Hepatic stellate cell (primary cell): ENCODE results near the gene OPTC.
"Not testable (repeated sequence)": the region's sequence is repeated elsewhere in the genome, so short reads cannot be mapped to it uniquely, and the experiment has no call there.

Experiments used
- DNase-seq: peaks from one replicate; pipeline ENCODE4 v3.0.0; 2011; ENCODE audit warnings: low spot score

OPTC gene, protein sequence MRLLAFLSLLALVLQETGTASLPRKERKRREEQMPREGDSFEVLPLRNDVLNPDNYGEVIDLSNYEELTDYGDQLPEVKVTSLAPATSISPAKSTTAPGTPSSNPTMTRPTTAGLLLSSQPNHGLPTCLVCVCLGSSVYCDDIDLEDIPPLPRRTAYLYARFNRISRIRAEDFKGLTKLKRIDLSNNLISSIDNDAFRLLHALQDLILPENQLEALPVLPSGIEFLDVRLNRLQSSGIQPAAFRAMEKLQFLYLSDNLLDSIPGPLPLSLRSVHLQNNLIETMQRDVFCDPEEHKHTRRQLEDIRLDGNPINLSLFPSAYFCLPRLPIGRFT

DNA sequence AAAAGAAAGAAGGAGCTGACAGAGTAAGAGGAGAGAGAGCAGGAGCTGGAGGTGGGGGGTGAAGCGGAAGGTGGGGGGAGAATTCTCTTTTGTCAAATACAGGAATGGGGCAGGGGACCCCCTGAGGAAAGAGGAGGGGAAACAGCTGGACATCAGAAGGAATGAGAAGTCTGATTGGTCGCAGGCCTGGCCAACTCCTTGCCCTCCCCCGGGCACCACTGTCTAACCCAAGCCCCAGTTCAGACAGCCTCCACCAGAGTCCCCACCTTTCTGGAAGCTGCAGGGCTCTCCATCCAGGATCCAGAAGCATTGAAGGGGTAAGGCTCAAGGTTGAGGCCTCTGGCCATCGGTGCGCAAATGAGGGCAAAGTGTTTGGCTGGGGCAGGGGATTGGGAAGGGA lies at the start of gene OPTC:
Gene OPTC, plus strand, starts transcription at position 253 of the 400 bp plus-strand sequence. CDS start 1,853 bp downstream, outside the sequence.
- no peak for DNase-seq

DNA sequence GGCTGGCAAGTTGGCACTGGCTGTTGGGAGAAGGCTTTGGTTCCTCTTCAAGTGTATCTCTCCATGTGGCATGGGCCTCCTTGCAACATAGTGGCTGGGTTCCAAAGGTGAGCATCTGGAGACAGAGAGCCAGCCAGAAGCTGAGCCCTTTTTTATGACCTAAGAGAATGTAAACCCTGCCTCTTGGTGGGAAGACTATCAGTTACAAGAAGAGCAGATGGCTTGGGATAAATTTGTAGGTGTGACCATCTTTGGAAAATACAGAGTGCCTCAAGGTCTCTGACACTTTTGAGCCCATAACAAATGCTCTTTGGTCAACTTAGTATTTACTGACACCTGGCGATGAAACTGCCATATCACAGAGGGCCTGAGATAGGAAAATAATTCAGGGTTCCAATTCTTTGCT lies 49.8 kb upstream of the OPTC start:
- DNase-seq = no peak

DNA sequence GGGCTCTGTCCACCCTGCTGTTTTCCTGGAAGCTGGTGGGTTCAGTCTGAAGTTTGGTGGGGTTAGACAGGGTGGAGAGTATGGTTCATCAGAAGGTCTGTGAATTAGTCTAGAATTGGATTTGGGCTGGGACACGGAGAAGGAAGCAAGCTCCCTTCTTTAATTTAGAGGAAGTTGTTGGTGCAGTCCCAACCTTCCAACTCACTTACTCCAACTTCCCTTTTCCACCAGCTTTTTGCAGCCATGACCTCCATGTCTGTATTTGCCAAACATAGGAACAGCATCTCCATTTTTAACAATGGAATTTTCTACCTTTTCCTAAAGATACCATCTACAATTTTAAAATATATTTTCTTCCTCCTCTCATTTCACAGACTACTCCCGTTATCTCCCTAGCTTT lies 46.8 kb upstream of the OPTC start:
- DNase-seq = no peak

DNA sequence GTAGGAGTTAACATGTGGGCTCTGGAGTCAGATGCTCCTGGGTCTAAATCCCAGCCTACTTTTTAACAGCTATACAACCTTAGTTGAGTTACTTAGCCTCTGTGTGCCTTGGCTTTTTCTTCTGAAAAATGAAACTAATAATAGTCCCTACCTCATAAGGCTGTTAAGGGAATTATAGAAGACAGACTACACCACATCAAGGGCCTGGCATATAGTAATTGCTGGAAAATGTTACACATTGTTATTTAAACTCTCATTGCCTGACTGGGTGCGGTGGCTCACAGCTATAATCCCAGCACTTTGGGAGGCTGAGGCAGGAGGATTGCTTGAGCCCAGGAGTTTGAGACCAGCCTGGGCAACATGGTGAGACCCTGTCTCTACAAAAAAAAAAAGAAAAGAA lies 46.4 kb upstream of the OPTC start:
- not testable (repeated sequence) for DNase-seq

DNA sequence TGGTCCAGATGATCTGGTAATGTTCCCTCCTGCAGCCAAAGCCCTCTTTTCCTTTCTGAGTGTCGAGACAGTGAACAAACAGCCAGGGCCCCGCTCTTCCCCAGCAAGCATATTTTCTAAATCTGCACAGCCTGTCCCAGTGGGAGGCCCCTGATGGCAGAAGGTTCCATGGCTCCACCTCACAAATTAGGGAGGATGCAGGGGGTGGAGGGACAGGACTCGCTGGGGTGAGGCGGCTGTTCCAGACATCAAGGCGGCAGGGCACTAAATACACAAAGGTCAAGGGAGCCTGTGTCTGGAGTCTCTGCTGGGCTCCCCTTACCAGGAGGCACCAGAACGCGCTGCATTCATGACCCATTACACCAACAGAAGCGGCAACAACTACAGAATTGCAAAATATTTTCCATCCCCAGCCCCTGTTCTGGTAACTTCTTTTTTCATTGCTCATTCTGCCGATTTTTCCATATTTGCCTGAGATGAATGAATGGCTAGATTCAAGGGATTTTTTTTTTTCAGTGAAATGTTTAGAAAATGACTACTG lies 45.4 kb upstream of the OPTC start:
- peak; percentile 28 for DNase-seq

DNA sequence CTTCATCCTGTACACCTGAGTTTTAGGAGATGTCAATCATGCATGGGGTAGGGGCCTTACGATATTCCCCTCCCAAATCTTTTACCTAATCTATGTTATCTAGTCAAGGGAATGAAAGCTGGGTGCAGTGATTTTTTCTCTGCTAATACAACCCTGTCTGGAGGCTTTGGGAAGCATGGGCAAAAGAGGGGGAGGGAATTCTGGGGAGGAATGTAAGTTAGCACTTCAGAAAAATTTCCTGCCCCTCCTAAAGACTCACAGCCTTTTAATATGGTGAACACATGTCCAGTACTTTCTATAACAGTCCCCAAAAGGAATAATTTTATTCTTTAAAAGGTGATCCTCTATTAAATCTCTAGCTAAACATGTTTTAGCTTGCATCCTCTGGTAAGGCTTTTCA lies 44.0 kb upstream of the OPTC start:
- DNase-seq = no peak

DNA sequence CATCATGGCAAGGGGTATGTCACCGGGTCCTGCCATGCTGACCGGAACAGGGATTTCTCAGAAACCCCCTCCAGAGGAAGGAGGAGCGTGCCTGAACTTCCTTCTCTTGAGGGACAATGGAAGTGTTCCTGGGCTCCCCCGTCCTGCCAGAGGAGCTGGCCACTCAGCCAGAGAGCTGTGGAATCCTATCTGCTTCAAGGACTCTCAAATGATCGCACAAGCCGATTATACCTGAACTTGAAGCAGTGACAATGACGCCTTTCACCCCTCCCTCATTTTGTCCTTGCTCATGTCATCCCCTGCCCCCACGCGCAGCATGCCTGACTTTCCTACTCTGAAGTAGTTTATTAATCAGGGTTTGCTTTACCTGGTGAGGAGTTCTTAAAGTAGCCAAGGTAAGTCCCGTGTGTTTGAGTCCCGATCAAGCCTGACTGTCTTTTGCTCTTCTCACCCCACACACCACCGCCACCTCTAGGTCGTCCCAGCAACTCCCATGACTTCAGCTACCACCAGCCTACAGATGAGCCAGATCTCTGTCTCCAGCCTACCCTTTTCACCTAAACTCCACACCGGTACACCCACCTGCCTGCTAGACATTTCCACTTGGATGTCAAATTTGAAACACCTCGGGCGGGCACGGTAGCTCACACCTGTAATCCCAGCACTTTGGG lies 43.3 kb upstream of the OPTC start:
- DNase-seq = no peak

DNA sequence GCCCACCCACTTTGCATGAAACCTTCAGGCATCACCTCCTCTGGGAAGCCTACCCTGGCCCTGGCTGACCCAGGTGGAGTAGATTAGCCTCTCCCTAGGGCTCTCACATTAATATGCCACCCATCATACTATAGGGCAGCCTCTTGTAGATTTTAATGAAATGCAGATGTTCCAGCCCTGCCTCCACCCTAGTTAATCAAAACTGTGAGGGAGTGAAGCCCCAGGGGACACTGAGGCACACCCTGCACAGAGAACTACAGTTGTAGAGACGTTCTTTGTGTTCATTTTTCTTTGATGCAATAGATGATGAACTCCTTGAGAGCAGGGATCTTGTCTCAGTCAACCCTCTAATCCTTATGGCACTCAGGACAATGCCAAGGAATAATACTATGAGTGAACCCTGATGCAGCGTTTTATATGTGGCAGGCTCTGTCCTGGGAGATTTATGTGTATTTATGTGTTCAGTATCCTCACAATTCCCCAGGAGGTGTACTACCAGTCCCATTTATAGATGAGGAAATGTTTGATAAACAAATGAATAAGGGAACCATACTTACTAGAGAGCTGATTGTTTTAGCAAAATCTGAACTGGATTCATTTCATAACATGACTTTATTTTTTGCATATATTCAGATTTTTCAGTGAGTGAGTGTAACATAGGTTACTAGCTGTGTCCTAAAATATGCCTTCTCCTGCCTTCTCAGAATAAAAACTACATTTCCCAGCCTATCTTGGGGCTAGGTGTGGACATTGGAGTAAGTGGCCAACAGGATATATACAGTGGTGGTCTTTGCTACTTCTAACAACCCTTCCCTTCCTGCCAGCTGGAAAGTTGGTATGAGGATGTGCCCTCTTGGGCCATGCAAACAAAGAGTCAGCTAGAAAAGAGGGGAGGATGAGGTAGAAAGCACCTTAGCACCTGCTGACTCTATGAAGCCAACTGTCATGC lies 41.8 kb upstream of the OPTC start:
- DNase-seq = no peak

DNA sequence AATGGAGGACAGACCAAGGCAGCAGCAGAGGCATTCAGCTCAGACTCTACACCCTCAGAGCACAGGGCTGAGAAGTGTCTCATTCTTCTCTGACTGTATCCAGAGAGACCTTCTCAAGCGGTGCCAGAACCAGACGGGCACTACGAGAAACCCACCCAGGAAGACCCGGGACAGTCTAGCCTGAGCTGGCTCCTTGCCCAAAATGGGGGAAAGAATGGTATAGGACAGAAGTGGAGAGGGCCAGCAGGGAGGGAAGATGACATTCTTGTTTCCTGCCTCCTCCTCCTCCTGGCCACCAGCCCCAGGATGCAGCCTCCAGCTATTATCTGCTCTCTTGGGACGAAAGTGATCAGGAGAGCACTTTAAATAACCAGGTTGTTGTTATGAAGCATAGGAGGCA lies 40.9 kb upstream of the OPTC start:
- DNase-seq = no peak

DNA sequence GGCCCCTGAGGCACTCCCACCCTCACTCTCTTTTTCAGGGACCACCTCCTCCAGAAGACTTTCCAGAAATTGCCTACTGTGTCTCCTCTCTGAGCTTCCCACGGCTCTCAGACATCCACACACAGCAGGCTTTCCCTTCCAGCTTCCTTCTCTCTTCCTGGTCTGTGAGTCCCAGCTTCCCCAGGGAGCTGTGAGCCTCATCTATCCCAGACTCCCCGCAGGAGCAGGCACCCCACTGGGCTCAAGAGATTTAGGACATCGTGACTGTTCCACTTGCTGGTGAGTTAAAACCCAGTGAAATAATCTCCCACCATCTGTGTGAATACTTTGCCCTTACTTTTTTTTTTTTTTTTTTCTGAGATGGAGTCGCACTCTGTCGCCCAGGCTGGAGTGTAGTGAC lies 40.3 kb upstream of the OPTC start:
- DNase-seq = no peak

DNA sequence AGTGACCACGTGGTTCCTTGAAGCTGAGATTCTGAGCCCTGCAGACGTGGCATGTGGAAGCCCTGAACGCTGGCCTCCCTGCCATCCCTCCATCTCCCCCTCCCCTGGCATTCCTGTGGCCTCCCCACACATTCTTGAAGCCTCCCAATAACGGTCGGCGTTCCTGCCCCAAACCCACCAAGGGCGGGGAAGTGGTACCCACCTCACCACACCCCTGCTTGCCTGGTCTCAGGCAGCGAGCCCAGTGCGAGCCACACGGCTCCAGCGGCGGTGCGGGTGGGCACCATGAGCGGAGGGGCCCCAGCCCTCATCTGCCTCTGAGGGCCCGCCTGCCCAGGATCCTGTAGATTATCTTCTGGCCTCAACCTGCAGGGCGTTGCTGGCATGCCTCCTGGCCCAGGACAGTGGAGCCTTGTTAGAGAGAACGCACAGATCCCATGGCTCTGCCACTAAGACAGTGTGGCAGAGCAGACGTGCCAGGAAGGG lies 38.9 kb upstream of the OPTC start:
- DNase-seq = no peak

DNA sequence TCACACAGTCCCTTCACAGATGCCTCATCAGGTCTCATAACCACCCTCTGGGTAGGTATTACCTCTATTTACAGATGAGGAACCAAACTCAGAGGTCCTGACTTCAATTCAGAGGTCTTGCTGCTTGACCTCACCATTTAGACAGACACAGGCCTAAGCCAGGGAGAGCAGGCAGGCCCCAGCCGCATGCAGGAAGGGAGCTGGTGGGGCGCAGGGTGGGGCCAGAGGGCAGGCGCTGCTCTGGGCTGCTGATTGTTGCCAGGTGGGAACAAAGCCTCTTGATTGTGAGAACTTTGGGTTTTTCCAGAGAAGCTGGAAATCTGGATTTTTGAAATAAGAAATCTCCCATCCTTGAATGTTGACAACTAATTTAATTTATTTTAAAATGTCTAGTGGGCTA lies 38.2 kb upstream of the OPTC start:
- DNase-seq = no peak

DNA sequence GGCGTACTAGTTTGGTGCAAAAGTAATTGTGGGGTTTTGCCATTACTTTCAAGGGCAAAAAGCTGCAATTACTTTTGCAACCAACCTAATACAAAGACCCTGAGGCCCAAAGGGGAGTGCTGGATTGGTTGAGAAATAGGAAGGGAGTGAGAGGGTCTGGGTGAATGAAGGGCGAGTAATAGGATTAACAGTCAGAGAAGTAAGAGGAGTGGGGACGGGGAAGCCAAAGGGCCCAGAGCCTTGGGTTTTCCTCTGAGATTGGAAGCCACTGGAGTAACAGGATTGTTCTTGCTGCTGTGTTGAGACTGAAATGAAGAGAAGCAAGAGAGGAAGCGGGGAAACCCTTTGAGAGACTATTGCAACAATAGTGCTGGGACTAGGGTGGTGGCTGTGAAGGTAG lies 37.4 kb upstream of the OPTC start:
- no peak for DNase-seq

DNA sequence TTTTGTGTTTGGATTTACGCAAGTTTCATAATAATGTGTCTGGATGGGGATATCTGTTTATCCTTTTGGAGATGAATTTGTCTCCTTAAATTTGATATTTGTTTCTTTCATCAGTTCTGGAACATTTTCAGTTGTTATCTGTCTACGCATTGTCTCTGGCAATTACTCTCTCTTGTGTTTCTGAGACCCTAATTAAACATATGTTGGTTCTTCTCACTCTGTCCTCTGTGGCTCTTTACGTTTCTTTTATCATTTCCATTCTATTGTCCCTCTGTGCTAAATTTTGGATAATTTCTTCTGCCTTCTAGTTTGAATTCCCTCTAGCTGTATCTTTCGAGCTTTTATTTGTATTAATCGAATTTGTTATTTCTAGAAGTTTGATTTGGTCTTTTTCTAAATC lies 35.9 kb upstream of the OPTC start:
- DNase-seq = no peak

DNA sequence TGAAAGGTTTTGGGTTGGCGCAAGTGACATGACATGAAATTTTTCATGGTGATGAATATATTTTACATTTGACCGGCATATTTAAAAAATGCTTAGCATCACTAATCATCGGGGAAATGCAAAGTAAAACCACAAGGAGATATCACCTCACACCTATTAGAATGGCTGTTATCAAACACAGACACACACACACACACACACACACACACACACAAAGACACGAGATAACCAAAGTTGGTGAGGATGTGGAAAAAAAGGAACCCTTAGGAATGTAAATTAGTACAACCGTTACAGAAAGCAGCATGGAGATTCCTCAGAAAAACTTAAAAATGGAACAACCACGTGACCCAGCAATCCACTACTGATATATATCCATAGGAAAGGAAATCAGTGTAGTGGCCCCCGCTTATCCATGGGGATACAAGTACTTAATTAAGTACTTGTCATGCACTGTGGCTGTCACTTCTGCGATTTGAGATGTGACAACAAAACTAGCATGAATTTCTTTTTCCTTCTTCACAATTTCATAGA lies 34.2 kb upstream of the OPTC start:
- DNase-seq = no peak

DNA sequence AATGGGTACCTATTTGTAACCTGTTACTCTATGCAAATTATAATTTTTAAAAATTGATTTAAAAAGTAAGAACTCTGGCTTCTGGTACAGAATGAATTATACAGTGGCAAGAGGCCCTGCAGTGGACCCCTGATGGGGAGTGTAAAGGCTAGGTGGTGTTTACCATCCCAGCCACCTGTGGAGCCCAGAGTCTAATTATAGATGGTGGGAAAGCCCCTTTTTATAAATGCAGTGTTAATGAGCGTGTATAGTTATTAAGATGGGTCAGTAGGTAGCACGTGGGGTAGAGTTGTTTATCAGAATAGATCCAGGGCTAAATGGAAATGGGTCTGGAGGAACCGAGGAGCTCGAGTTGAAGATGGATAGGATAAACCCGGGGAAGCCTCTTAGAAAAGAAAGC lies 32.2 kb upstream of the OPTC start:
- DNase-seq = no peak

DNA sequence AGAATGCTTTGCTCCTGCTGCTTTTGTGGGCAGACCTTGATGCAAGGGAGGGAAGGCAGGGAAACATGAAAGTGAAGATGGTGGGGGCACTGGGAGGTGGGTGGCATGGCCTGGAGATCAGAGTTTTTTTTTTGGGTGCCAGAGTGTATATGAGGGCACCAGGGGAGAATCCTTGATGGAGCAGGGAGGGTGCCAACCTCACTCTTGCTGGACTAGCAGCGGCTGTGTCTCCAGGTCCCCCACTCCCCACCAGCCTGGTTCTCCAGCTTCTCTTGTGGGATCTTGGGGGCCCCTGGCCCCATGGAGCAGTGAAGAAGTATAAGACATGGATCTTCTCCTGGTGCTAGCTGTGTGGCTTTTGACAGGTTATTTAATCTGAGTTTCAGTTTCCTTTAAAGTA lies 31.8 kb upstream of the OPTC start:
- DNase-seq = no peak

DNA sequence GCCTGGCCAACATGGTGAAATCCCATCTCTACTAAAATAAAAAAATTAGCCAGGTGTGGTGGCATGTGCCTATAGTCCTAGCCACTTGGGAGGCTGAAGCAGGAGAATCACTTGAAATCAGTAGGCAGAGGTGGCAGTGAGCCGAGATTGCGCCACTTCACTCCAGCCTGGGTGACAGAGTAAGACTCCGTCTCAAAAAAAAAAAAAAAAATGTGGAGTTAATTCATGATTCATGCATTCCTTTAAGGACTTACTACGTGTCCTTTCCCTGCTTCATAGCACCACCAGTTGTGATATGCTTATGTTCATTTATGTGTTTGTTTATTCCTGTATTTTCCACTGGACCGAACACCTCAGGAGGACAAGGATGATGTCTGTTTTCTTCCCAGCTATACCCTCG lies 31.1 kb upstream of the OPTC start:
- DNase-seq = peak; percentile 62

DNA sequence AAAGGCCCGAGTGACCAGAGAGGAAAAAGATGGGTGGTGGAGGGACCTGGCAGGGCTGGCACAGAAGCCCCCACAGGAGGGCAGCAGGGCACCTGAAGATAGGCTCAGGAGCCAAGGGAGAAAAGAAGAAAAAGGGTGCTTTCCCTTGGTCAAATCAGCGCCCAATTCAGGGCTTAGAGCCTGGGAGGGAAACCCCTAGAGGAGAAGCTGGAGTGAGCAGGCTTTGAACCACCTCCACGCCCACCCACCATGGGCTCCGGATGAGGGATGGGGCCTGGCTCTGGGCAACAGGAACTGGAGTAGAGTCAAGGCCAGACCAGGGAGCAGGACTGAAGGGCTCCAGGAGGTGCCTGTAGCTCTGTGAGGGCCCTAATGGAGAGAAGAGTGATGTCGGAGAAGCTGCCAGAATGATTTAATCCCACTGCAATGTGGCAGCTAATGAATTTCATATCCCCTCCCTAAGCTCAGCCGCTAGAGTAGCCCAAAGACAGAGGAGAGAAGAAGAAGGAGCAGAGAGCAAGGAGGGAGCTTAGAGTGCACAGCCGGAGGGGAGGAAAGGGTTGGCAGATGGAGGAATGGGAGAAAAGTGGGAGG lies 30.4 kb upstream of the OPTC start:
- DNase-seq = no peak

DNA sequence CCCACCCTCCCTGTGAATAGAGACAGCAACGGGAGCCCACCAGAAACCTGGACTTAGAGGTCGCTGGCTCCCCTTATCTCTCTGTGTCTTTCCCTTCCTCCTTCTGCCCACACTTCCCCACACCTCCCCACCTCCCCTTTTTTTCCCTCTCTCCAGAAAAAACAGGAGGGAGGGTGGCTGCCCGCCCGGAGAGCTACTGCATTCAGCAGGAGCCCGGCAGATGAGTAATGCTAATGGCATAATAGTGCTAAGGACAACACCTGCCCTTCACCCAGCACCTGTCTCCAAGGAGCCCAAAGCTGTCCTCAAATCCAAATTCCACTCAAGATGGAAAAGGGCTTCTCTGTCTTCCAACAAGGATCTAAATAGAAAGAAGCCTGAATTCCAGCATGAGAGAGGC lies 29.7 kb upstream of the OPTC start:
- no peak for DNase-seq

DNA sequence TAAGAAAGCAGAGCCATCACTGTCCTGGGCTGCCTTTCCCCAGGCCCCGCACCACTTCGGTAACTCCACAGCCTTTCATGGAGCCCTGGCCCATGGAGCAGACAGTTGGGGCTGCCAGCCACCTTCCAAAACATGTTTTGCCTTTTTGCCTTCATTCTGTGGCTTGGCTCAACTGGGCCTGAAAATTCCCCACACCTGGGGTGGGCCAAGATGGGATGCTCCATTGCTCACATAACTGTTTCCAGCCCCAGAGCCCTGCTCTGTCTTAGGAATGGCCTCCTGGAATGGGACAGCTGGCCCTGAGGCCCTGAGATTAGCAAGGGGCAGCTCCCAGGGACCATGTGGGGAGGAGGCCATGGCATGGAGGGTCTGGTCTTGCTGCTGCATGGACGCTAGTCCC lies 29.2 kb upstream of the OPTC start:
- DNase-seq = no peak
